Fibroblast of skin of right quadriceps (primary cell): ENCODE data around the gene TMEM37.

ENCODE experiments used
- DNase-seq: peaks from one replicate; pipeline ENCODE4 v3.0.0-alpha.2; 2013

Gene TMEM37

GRCh38 chr2:119461811-119462210 is 30.2 kb downstream of the TMEM37 start:
- DNase-seq = no peak

GRCh38 chr2:119462574-119462973 is 30.9 kb downstream of the TMEM37 start:
- DNase-seq = no peak

GRCh38 chr2:119463136-119463535 is 31.5 kb downstream of the TMEM37 start:
- no peak for DNase-seq

GRCh38 chr2:119463990-119464389 is 32.3 kb downstream of the TMEM37 start:
- no peak for DNase-seq

GRCh38 chr2:119464981-119465380 is 33.3 kb downstream of the TMEM37 start:
- no peak for DNase-seq

GRCh38 chr2:119465687-119466086 is 34.0 kb downstream of the TMEM37 start:
- no peak for DNase-seq

GRCh38 chr2:119466373-119466772 is 34.7 kb downstream of the TMEM37 start:
- no peak for DNase-seq

GRCh38 chr2:119468154-119468955 is 36.7 kb downstream of the TMEM37 start:
- DNase-seq = peak; percentile 8

GRCh38 chr2:119469131-119469530 is 37.5 kb downstream of the TMEM37 start:
- no peak for DNase-seq

GRCh38 chr2:119469661-119470297 is 38.1 kb downstream of the TMEM37 start:
- no peak for DNase-seq

- DNase-seq = no peak
Observed at GRCh38 chr2:119472749-119473148, 41.1 kb downstream of the TMEM37 start.

- DNase-seq = no peak
Observed at GRCh38 chr2:119473621-119474370, 42.1 kb downstream of the TMEM37 start.

- DNase-seq = no peak
Observed at GRCh38 chr2:119474371-119475224, 42.9 kb downstream of the TMEM37 start.

- no peak for DNase-seq
Observed at GRCh38 chr2:119475225-119475856, 43.7 kb downstream of the TMEM37 start.

GRCh38 chr2:119475857-119476244 is 44.2 kb downstream of the TMEM37 start:
- no peak for DNase-seq

GRCh38 chr2:119476301-119477112 is 44.9 kb downstream of the TMEM37 start:
- peak; percentile 55 for DNase-seq

GRCh38 chr2:119477113-119477505 is 45.5 kb downstream of the TMEM37 start:
- no peak for DNase-seq

GRCh38 chr2:119478188-119478977 is 46.7 kb downstream of the TMEM37 start:
- DNase-seq = no peak

GRCh38 chr2:119478978-119479295 is 47.3 kb downstream of the TMEM37 start:
- no peak for DNase-seq

- no peak for DNase-seq
Observed at GRCh38 chr2:119480184-119480583, 48.5 kb downstream of the TMEM37 start.

- no peak for DNase-seq
Observed at GRCh38 chr2:119480718-119481142, 49.1 kb downstream of the TMEM37 start.
